Placental pericyte (primary cell): Measurements from ENCODE around the gene ALKBH4. TPM values are rescaled to one million over a fixed set of nuclear protein-coding genes. Genes with fewer than 3 reads are reported as not detected.

ENCODE experiments used
- total RNA-seq: library from RNA; depleted of rRNA; stranded (reverse); fragments of >200 nt; gene quantifications from 2 replicates; pipeline ENCODE4 v1.2.3, GENCODE V29; 2012

The ALKBH4 gene, protein sequence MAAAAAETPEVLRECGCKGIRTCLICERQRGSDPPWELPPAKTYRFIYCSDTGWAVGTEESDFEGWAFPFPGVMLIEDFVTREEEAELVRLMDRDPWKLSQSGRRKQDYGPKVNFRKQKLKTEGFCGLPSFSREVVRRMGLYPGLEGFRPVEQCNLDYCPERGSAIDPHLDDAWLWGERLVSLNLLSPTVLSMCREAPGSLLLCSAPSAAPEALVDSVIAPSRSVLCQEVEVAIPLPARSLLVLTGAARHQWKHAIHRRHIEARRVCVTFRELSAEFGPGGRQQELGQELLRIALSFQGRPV
- total RNA-seq: 13.6 and 14.9 TPM in 2 replicates

DNA sequence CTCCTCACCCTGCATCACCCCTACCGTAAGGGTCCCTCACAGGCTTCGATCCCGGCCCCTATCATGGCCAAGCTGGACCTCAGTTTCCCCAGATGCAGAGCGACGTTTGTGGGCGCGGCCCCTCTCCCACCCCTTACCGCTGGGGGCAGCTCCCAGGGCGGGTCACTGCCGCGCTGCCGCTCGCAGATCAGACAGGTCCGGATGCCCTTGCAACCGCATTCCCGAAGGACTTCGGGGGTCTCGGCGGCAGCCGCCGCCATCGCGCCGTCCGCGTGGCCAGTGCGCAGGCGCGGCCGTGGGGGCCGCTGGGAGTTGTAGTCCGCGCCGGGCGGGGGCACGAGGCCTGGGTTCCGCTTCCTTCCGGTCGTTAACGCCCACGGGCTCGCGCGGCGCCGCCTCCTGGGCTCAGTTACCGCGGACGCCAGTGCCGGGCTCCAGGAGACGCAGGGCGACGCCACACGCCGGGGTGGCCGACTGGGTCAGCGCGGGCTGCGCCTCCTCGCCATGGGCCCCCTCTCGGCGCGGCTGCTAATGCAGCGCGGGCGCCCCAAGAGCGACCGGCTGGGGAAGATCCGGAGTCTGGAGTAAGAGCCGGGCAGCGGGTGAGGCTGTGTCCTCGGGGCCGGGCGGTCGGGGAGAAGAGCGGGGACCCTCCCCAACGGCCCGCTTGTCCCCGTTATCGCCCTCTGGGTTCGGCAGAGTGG lies at the start of gene ALKBH4, which contains the start of gene LRWD1:
TSS of gene ALKBH4 (minus strand) at position 287 of the 704 bp plus-strand sequence. CDS start at position 260, 27 bp downstream.
TSS of gene LRWD1 (plus strand) at position 408 of the 704 bp plus-strand sequence. CDS start at position 505, 97 bp downstream.

DNA sequence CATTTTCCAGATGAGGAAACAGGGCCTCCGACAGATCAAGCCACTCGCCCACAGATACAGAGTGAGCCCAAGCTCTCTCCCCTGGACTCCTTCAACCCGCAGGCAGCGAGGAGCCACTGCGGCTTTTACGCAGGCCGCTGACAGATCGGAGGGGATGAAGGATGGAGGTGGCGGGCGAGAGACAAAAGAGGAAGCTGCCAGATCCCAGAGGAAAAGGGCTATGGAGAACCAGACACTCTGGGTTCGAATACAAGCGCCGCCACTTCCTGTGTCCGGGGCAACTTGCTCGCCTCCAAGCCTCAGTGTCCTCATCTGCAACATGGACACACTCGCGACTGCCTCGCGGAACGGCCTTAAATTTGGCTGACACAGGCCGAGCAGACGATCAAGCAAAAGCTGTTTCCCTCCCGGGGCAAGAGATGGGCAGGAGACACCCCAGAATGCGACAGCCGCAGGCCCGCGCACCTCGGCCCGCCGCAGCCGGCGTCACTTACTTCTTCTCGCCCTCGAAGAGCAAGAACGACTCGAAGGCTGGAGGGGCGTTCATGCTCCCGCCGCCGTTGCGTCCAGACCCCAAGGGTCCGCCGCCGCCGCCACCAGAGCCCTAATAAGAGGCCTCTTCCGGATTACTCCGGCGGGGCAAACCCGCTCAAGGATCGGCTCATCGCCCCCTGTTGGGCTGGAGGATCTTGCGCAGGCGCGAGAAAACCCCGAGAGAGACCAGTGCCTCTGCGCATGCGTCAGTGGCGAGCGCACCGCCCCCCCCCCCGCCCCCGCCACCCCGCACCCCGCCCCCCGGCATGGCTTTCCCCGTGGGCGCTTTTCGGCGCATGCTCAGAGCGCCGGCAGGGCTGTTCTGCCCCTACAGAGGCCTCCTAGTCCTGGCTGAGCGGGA lies 13.9 kb upstream of the ALKBH4 start, which contains the start of gene POLR2J:
TSS of gene POLR2J (minus strand) at position 609 of the 895 bp plus-strand sequence. CDS start at position 547, 62 bp downstream.

GRCh38 chr7:102433219-102434038 lies 31.2 kb downstream of the ALKBH4 start, which contains the start of gene ORAI2:
Gene ORAI2 (plus strand): TSS chr7:102433575. CDS start chr7:102438957, 5,382 bp downstream.

Other genes with a start within 250 kb of the ALKBH4 start
- gene SH2B2, start 178.0 kb downstream of the ALKBH4 start, total RNA-seq: 2.0 and 2.4 TPM in 2 replicates
- gene SPDYE6, start 108.4 kb downstream of the ALKBH4 start, total RNA-seq: not detected in 2 replicates
- 15.2 and 16.4 TPM in 2 replicates for gene PRKRIP1, start 68.5 kb downstream of the ALKBH4 start, total RNA-seq
- gene ORAI2, start 31.3 kb downstream of the ALKBH4 start, total RNA-seq: 79.9 and 94.8 TPM in 2 replicates
- 26.9 and 44.8 TPM in 2 replicates for gene LRWD1, start 121 bp upstream of the ALKBH4 start, total RNA-seq
- gene POLR2J, start 14.1 kb upstream of the ALKBH4 start, total RNA-seq: 17.9 and 25.2 TPM in 2 replicates
- 0.44 and 1.4 TPM in 2 replicates for gene RASA4B, start 52.9 kb upstream of the ALKBH4 start, total RNA-seq
- gene UPK3BL2, start 78.8 kb upstream of the ALKBH4 start, total RNA-seq: 1.3 and 2.1 TPM in 2 replicates
- not detected in 2 replicates for gene SPDYE2, start 86.4 kb upstream of the ALKBH4 start, total RNA-seq
- gene POLR2J3, start 107.7 kb upstream of the ALKBH4 start, total RNA-seq: 36.1 and 48.8 TPM in 2 replicates
- gene RASA4, start 151.9 kb upstream of the ALKBH4 start, total RNA-seq: 2.2 and 4.4 TPM in 2 replicates
- gene UPK3BL1, start 177.9 kb upstream of the ALKBH4 start, total RNA-seq: 9.6 and 10.5 TPM in 2 replicates
- gene SPDYE2B, start 185.5 kb upstream of the ALKBH4 start, total RNA-seq: not detected in 2 replicates
- gene POLR2J2, start 206.8 kb upstream of the ALKBH4 start, total RNA-seq: 3.9 and 7.7 TPM in 2 replicates